ENCODE data around the gene SNAPC2. TPM values are rescaled to one million over a fixed set of nuclear protein-coding genes. Genes with fewer than 3 reads are reported as not detected.

SNAPC2 gene
- total RNA-seq, 1 experiment from 2014 or later: 63.0 TPM

DNA sequence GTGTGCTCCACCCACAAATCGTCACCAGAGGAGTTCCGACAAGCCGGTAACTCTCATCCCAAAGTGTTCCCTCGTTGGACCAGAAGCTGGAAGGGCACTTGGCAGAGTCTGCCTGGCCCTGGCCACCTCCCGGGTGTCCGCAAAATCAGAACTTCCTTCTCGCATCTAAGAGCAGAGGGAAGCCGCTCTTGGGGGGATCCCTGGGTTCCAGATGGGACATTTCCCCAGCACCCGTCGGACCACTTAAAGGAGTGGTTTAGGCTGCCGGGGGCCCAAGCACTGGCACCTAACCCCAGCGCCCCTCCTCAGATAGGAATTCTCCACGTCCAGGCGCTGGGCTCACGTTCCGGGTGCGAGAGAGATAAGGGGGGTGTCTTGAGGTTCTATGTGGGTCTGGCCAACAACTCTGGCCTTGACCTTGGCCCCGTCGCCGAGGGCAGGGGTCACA, 17.3 kb upstream of the SNAPC2 start:
- POLR2A ChIA-PET: interaction anchor here (1.4 kb wide), 1 partner anchor 34 kb away, joined by 9 read pairs; no protein-coding TSS in a partner anchor
- Histone ChIP-seq H3K27ac (ENCODE audit: low read length) (peak overlapping the region; percentile 96), H3K9me3 (ENCODE audit: control insufficient read depth, insufficient read depth, low read depth, low read length) (no peaks in the 10 kb centered on the region), H3K36me3 (ENCODE audit: control insufficient read depth, insufficient read depth, low read length) (no peaks in the 10 kb centered on the region; the same call in 1 of the 2 replicates), H3K4me3 (ENCODE audit: low read depth in 2 of 2, low read length in 2 of 2) (peak overlapping the region; percentile 65 to 82), H3K27me3 (ENCODE audit: control insufficient read depth, insufficient read depth, low read length) (no peaks in the 10 kb centered on the region), H3K4me1 (ENCODE audit: control insufficient read depth, insufficient read depth, low read length) (peaks cover 6% of the 10 kb centered on the region; the same call in 1 of the 2 replicates)
- TSS peak; percentile 88 for BruUV-seq (replicated peaks)
- CTCF ChIA-PET: no interaction called here
- no peak for TF ChIP-seq POLR2AphosphoS5 (IDR thresholded peaks at IDR 0.05; ENCODE audit: low read depth, low read length)
- no peak for TF ChIP-seq TCF7L2 (IDR thresholded peaks at IDR 0.05; ENCODE audit: low read depth, low read length)
- TF ChIP-seq, protein P1, sequence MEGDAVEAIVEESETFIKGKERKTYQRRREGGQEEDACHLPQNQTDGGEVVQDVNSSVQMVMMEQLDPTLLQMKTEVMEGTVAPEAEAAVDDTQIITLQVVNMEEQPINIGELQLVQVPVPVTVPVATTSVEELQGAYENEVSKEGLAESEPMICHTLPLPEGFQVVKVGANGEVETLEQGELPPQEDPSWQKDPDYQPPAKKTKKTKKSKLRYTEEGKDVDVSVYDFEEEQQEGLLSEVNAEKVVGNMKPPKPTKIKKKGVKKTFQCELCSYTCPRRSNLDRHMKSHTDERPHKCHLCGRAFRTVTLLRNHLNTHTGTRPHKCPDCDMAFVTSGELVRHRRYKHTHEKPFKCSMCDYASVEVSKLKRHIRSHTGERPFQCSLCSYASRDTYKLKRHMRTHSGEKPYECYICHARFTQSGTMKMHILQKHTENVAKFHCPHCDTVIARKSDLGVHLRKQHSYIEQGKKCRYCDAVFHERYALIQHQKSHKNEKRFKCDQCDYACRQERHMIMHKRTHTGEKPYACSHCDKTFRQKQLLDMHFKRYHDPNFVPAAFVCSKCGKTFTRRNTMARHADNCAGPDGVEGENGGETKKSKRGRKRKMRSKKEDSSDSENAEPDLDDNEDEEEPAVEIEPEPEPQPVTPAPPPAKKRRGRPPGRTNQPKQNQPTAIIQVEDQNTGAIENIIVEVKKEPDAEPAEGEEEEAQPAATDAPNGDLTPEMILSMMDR (IDR thresholded peaks at IDR 0.05): no peak
- TF ChIP-seq, protein P2, sequence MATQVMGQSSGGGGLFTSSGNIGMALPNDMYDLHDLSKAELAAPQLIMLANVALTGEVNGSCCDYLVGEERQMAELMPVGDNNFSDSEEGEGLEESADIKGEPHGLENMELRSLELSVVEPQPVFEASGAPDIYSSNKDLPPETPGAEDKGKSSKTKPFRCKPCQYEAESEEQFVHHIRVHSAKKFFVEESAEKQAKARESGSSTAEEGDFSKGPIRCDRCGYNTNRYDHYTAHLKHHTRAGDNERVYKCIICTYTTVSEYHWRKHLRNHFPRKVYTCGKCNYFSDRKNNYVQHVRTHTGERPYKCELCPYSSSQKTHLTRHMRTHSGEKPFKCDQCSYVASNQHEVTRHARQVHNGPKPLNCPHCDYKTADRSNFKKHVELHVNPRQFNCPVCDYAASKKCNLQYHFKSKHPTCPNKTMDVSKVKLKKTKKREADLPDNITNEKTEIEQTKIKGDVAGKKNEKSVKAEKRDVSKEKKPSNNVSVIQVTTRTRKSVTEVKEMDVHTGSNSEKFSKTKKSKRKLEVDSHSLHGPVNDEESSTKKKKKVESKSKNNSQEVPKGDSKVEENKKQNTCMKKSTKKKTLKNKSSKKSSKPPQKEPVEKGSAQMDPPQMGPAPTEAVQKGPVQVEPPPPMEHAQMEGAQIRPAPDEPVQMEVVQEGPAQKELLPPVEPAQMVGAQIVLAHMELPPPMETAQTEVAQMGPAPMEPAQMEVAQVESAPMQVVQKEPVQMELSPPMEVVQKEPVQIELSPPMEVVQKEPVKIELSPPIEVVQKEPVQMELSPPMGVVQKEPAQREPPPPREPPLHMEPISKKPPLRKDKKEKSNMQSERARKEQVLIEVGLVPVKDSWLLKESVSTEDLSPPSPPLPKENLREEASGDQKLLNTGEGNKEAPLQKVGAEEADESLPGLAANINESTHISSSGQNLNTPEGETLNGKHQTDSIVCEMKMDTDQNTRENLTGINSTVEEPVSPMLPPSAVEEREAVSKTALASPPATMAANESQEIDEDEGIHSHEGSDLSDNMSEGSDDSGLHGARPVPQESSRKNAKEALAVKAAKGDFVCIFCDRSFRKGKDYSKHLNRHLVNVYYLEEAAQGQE (IDR thresholded peaks at IDR 0.05; ENCODE audit: insufficient read depth in 1 of 2, low read depth in 2 of 2, low read length in 1 of 2): no peak
- TF ChIP-seq SIN3A (IDR thresholded peaks at IDR 0.05; ENCODE audit: borderline replicate concordance, insufficient read depth, low read depth, low read length): no peak
- no peak for ATAC-seq
- DNase-seq (ENCODE audit: low read depth, low spot score): no peak
- in situ Hi-C loops (cut with HindIII; ENCODE audit: low pct_unique_long_range_greater_than_20kb, low sequenced_read_pairs): no loop called here
- intact Hi-C loops (cut with micrococcal nuclease; ENCODE audit: unreplicated experiment): no loop called here

DNA sequence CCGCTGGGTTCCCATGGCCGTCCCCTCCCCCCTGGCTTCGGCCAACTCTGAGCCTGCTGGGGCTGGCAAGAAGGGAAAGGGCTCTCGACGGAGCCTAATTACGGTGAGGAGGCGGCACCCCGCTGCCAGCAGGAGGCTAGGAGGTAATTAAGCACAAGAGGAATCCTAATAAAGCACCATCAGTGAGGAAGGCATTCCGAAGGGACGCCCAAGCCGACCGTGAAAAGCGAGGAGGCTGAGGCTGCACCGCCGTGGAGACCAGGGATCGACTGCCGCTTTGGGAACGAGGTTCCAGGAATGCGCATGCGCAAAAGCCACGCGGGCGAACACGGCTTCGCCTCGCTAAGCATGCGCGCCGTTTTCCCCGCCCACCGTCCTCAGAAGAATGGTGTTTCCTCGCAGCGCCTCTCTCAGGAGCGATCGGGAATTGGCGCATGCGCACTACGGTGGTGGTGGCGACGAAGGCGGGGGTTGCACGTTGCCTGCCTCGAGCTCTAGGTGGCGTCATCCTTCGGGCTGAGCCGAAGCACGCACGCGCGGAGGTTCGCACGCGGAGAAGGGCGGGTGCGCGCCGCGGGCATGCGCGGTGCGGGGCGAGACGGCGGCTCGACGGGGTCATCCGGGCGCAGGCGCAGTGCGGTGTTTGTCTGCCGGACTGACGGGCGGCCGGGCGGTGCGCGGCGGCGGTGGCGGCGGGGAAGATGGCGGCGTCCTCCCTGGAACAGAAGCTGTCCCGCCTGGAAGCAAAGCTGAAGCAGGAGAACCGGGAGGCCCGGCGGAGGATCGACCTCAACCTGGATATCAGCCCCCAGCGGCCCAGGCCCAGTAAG, 16.7 kb upstream of the SNAPC2 start, which contains the start of gene MAP2K7:
Gene MAP2K7 (plus strand): TSS at position 634 of the 830 bp plus-strand sequence. CDS start 68 bp downstream, at position 702.
- peak within 1 kb of the TSS; percentile 96 for H3K27ac ChIP-seq (ENCODE audit: low read length)
- CTCF ChIA-PET: no interaction called here
- no peaks in the 10 kb centered on the region; the same call in 1 of the 2 replicates for H3K36me3 ChIP-seq (ENCODE audit: control insufficient read depth, insufficient read depth, low read length)
- POLR2A ChIA-PET: no interaction called here
- in situ Hi-C loops (cut with HindIII; ENCODE audit: low pct_unique_long_range_greater_than_20kb, low sequenced_read_pairs) (no loop called here), intact Hi-C loops (cut with micrococcal nuclease; ENCODE audit: unreplicated experiment) (no loop called here)
- peak; percentile 83 for ATAC-seq
- peak; percentile 41; the same call in 1 of the 2 replicates for TF ChIP-seq SIN3A (IDR thresholded peaks at IDR 0.05; ENCODE audit: borderline replicate concordance, insufficient read depth, low read depth, low read length)
- TF ChIP-seq POLR2AphosphoS5 (IDR thresholded peaks at IDR 0.05; ENCODE audit: low read depth, low read length): peak; percentile 95
- TF ChIP-seq TCF7L2 (IDR thresholded peaks at IDR 0.05; ENCODE audit: low read depth, low read length): no peak
- TF ChIP-seq, protein P2 (IDR thresholded peaks at IDR 0.05; ENCODE audit: insufficient read depth in 1 of 2, low read depth in 2 of 2, low read length in 1 of 2): peak in 1 of 2 experiments; percentile 76; a peak in 2 of 4 replicates
- TF ChIP-seq, protein P1 (IDR thresholded peaks at IDR 0.05): peak; percentile 90
- BruUV-seq (replicated peaks): no TSS peak
- H3K4me1 ChIP-seq (ENCODE audit: control insufficient read depth, insufficient read depth, low read length): peaks cover 6% of the 10 kb centered on the region; the same call in 1 of the 2 replicates
- DNase-seq (ENCODE audit: low read depth, low spot score): peak; percentile 95
- peak within 1 kb of the TSS; percentile 80 to 82 for H3K4me3 ChIP-seq (ENCODE audit: low read depth in 2 of 2, low read length in 2 of 2)
- H3K9me3 ChIP-seq (ENCODE audit: control insufficient read depth, insufficient read depth, low read depth, low read length): no peaks in the 10 kb centered on the region
- H3K27me3 ChIP-seq (ENCODE audit: control insufficient read depth, insufficient read depth, low read length): no peaks in the 10 kb centered on the region

Measured in Panc1 (cell line).